ENCODE measurements around the gene STX8. TPM values are rescaled to one million over a fixed set of nuclear protein-coding genes. Genes with fewer than 3 reads are reported as not detected.

The STX8 gene
- total and polyA plus RNA-seq, 9 of the 15 experiments (the other 6 are each of a cell fraction or from before 2014, with no cell fraction given), result 14.6 to 42.5 (median 22.1) TPM

- TF ChIP-seq HES1 (IDR thresholded peaks at IDR 0.05; ENCODE audit: low read depth) (no peak), KLF16 (IDR thresholded peaks at IDR 0.05) (no peak), ZNF431 (CRISPR knock-in tag; IDR thresholded peaks at IDR 0.05) (no peak), NCOA4 (IDR thresholded peaks at IDR 0.05; ENCODE audit: partially characterized antibody) (no peak)
These were observed 358.2 kb downstream of the STX8 start (continued) for GRCh38 chr17:9217151-9218056.

GRCh38 chr17:9215465-9215864 lies 360.2 kb downstream of the STX8 start:
- DNase-seq (ENCODE audit: extremely low read depth in 1 of 4, low spot score in 3 of 4) (no peak), ATAC-seq (no peak), FAIRE-seq (no peak)
- no peak for TF ChIP-seq ZNF407 (IDR thresholded peaks at IDR 0.05; ENCODE audit: low read depth)
- TF ChIP-seq ZNF324 (CRISPR knock-in tag; IDR thresholded peaks at IDR 0.05), result no peak
- TF ChIP-seq ZFP1 (CRISPR knock-in tag; IDR thresholded peaks at IDR 0.05), result peak; percentile 83
- Histone ChIP-seq H3K4me3 (no peak overlapping the region), H3K36me3 (ENCODE audit: control insufficient read depth, insufficient read depth, low read length) (no peaks in the 10 kb centered on the region), H3K9ac (ENCODE audit: insufficient read depth in 1 of 2, low read depth in 2 of 2, low read length in 2 of 2) (no peak overlapping the region), H4K20me1 (replicated peaks; ENCODE audit: control insufficient read depth, insufficient read depth, low read length) (no peaks in the 10 kb centered on the region), H3K9me1 (ENCODE audit: control insufficient read depth, insufficient read depth, low read length) (no peaks in the 10 kb centered on the region), H3K4me1 (replicated peaks in 1 of 2; ENCODE audit: control insufficient read depth in 2 of 2, insufficient read depth in 2 of 2, low read length in 2 of 2) (no peaks in the 10 kb centered on the region), H3K79me2 (ENCODE audit: control insufficient read depth, insufficient read depth, low read length) (no peaks in the 10 kb centered on the region), H3K27ac (ENCODE audit: extremely low read depth, low read depth, low read length) (no peak overlapping the region), H2AFZ (ENCODE audit: low read depth, low read length) (no peak overlapping the region), H3K9me3 (replicated peaks; ENCODE audit: control insufficient read depth, insufficient read depth, low read depth, low read length) (no peaks in the 10 kb centered on the region), H3K27me3 (ENCODE audit: control insufficient read depth in 2 of 2, insufficient read depth in 2 of 2, low read length in 2 of 2) (peaks cover 0 to 4% of the 10 kb centered on the region in 2 experiments; a peak in 1 of 5 replicates), H3K4me2 (ENCODE audit: insufficient read depth, low read length) (no peak overlapping the region)
- in situ Hi-C loops (cut with MboI), result no loop called here
- BruUV-seq (replicated peaks), result no TSS peak
- ChIA-PET POLR2A (no interaction called here), CTCF (ENCODE audit: low intra/inter-chr PET ratio) (no interaction called here)
- intact Hi-C loops (cut with micrococcal nuclease), result no loop called here
